Prostate gland (tissue), 2 donors: ENCODE results near the gene SLC24A4. TPM values are rescaled to one million over a fixed set of nuclear protein-coding genes. Genes with fewer than 3 reads are reported as not detected.

Experiments used
- DNase-seq: peaks from one replicate; pipeline ENCODE4 v3.0.0-alpha.2; 2019; ENCODE audit warnings: low spot score
- H3K27ac ChIP-seq, 2 donors: fragments of 200-600 bp; sonication (generic); 2 replicates each; pipeline ENCODE4 v1.5.1; 2017 to 2019
- H3K27me3 ChIP-seq: fragments of 200-600 bp; sonication (generic); replicated peaks from 2 replicates; pipeline ENCODE4 v1.5.1; 2019; ENCODE audit not compliant: insufficient read depth
- H3K36me3 ChIP-seq, 2 donors: fragments of 200-600 bp; sonication (generic); 1 replicate in 1 of 2; 2 replicates in 1 of 2; pipeline versions ENCODE4 v1.5.1 to v1.8.1; 2017 to 2019
- H3K4me1 ChIP-seq: fragments of 200-600 bp; sonication (generic); replicated peaks from 2 replicates; pipeline ENCODE4 v1.5.1; 2019
- H3K4me3 ChIP-seq, 2 donors: fragments of 200-600 bp; sonication (generic); 2 replicates each; pipeline ENCODE4 v1.5.1; 2017 to 2019
- H3K9me3 ChIP-seq: fragments of 200-600 bp; sonication (generic); 2 replicates; pipeline ENCODE4 v1.5.1; 2017
- CTCF ChIP-seq, 4 experiments: fragments of 200-600 bp in 2 of 4; fragments of 450-650 bp in 2 of 4; sonication (generic) in 2 of 4; IDR thresholded peaks; 1 replicate in 3 of 4; 2 replicates in 1 of 4; pipeline ENCODE4 v1.5.1; 2016 to 2019; ENCODE audit warnings: antibody characterized with exemption in 4 of 4, mild to moderate bottlenecking in 2 of 4, moderate library complexity in 2 of 4
- POLR2A ChIP-seq: fragments of 450-650 bp; IDR thresholded peaks from one replicate; pipeline ENCODE4 v1.6.1; 2016; ENCODE audit warnings: antibody characterized with exemption, mild to moderate bottlenecking
- POLR2AphosphoS5 ChIP-seq: sonication (generic); formaldehyde crosslinking; IDR thresholded peaks from one replicate; pipeline ENCODE4 v1.6.1; 2017; ENCODE audit warnings: antibody characterized with exemption
- WGBS: methylation state at CpG from one replicate; pipeline ENCODE4 v1.1.5; 2018; 5-methylcytosine and 5-hydroxymethylcytosine counted together
- intact Hi-C: fragments of 100-400 bp; cut with DNase I; formaldehyde crosslinking; loops from one replicate; pipeline ENCODE4 v1.14.2; 2022
- total RNA-seq, 2 donors: library from RNA; depleted of rRNA; stranded (reverse); fragments of >200 nt; gene quantifications; one replicate each; pipeline ENCODE4 v1.1.0, GENCODE V29; 2016

SLC24A4 gene
- total RNA-seq, 2 donors from 2014 or later = 0.82 to 7.2 TPM

GRCh38 chr14:92492258-92492657, 169.3 kb downstream of the SLC24A4 start:
- H3K27ac ChIP-seq = no peak overlapping the region
- TF ChIP-seq POLR2AphosphoS5 (no peak), POLR2A (no peak), CTCF (IDR thresholded peaks at IDR 0.05) (no peak)
- no peaks in the 10 kb centered on the region for H3K4me1 ChIP-seq
- no peaks in the 10 kb centered on the region for H3K27me3 ChIP-seq
- intact Hi-C loops = no loop called here
- no peaks in the 10 kb centered on the region for H3K9me3 ChIP-seq
- 60% methylated on average over 10 of the region's 10 CpGs for WGBS
- H3K36me3 ChIP-seq = no peaks in the 10 kb centered on the region
- H3K4me3 ChIP-seq = no peak overlapping the region
- no peak for DNase-seq

GRCh38 chr14:92493024-92493423, 170.1 kb downstream of the SLC24A4 start:
- Histone ChIP-seq H3K4me1 (no peaks in the 10 kb centered on the region), H3K27me3 (no peaks in the 10 kb centered on the region), H3K9me3 (no peaks in the 10 kb centered on the region), H3K4me3 (no peak overlapping the region), H3K36me3 (no peaks in the 10 kb centered on the region), H3K27ac (no peak overlapping the region)
- DNase-seq = no peak
- no peak for TF ChIP-seq POLR2A
- no peak for TF ChIP-seq POLR2AphosphoS5
- no peak for TF ChIP-seq CTCF (IDR thresholded peaks at IDR 0.05)
- intact Hi-C loops = no loop called here
- 93% methylated on average over 10 of the region's 10 CpGs for WGBS

- H3K9me3 ChIP-seq = no peaks in the 10 kb centered on the region
- H3K4me1 ChIP-seq = no peaks in the 10 kb centered on the region
- no peaks in the 10 kb centered on the region for H3K36me3 ChIP-seq
- intact Hi-C loops = no loop called here
- no peak overlapping the region for H3K27ac ChIP-seq
- 85% methylated on average over 16 of the region's 16 CpGs for WGBS
- TF ChIP-seq CTCF (IDR thresholded peaks at IDR 0.05) = no peak
- no peak for TF ChIP-seq POLR2AphosphoS5
- no peak for TF ChIP-seq POLR2A
- H3K27me3 ChIP-seq = no peaks in the 10 kb centered on the region
- no peak for DNase-seq
- no peak overlapping the region for H3K4me3 ChIP-seq
Measured at GRCh38 chr14:92493492-92493891, 170.5 kb downstream of the SLC24A4 start.

- H3K27me3 ChIP-seq = no peaks in the 10 kb centered on the region
- intact Hi-C loops = no loop called here
- no peak for DNase-seq
- H3K36me3 ChIP-seq = no peaks in the 10 kb centered on the region
- H3K4me3 ChIP-seq = no peak overlapping the region
- no peak for TF ChIP-seq CTCF (IDR thresholded peaks at IDR 0.05)
- TF ChIP-seq POLR2A = no peak
- no peak for TF ChIP-seq POLR2AphosphoS5
- no peaks in the 10 kb centered on the region for H3K4me1 ChIP-seq
- H3K27ac ChIP-seq = no peak overlapping the region
- no peaks in the 10 kb centered on the region for H3K9me3 ChIP-seq
- WGBS = 83% methylated on average over 4 of the region's 4 CpGs
Measured at GRCh38 chr14:92494512-92494911, 171.5 kb downstream of the SLC24A4 start.

GRCh38 chr14:92495027-92495426, 172.1 kb downstream of the SLC24A4 start:
- no peaks in the 10 kb centered on the region for H3K9me3 ChIP-seq
- TF ChIP-seq CTCF (IDR thresholded peaks at IDR 0.05) (no peak), POLR2AphosphoS5 (no peak), POLR2A (no peak)
- H3K4me3 ChIP-seq = no peak overlapping the region
- no peak overlapping the region for H3K27ac ChIP-seq
- H3K36me3 ChIP-seq = no peaks in the 10 kb centered on the region
- no peak for DNase-seq
- intact Hi-C loops = no loop called here
- no peaks in the 10 kb centered on the region for H3K27me3 ChIP-seq
- WGBS = 77% methylated on average over 6 of the region's 6 CpGs
- no peaks in the 10 kb centered on the region for H3K4me1 ChIP-seq
